ENCODE measurements around the gene HSPG2. TPM values are rescaled to one million over a fixed set of nuclear protein-coding genes. Genes with fewer than 3 reads are reported as not detected.

HSPG2 gene
- total and polyA plus RNA-seq, 2 of the 13 experiments (the other 11 are each of a cell fraction or from before 2014, with no cell fraction given) = 9.1 to 13.1 TPM

- no peak for TF ChIP-seq FOXP4 (CRISPR knock-in tag; IDR thresholded peaks at IDR 0.05)
- no peak for TF ChIP-seq PREB (CRISPR knock-in tag; IDR thresholded peaks at IDR 0.05)
- no peak for TF ChIP-seq HOMEZ (CRISPR knock-in tag; IDR thresholded peaks at IDR 0.05; ENCODE audit: low read depth)
- no peak for TF ChIP-seq AHR (CRISPR knock-in tag; IDR thresholded peaks at IDR 0.05)
- TF ChIP-seq MTERF4 (CRISPR knock-in tag; IDR thresholded peaks at IDR 0.05) = no peak
- no peak for TF ChIP-seq KDM3A (CRISPR knock-in tag; IDR thresholded peaks at IDR 0.05; ENCODE audit: low read depth)
- TF ChIP-seq ZNF607 (CRISPR knock-in tag; IDR thresholded peaks at IDR 0.05; ENCODE audit: borderline replicate concordance) = no peak
- no peak for TF ChIP-seq ZNF256 (CRISPR knock-in tag; conservative IDR thresholded peaks at IDR 0.05)
- TF ChIP-seq MBNL3 (CRISPR knock-in tag; conservative IDR thresholded peaks at IDR 0.05) = no peak
- no peak for TF ChIP-seq ZNF670 (CRISPR knock-in tag; IDR thresholded peaks at IDR 0.05; ENCODE audit: borderline replicate concordance)
- TF ChIP-seq ZNF580 (CRISPR knock-in tag; IDR thresholded peaks at IDR 0.05; ENCODE audit: borderline replicate concordance, low read depth) = no peak
- TF ChIP-seq ZNF597 (CRISPR knock-in tag; IDR thresholded peaks at IDR 0.05) = no peak
- TF ChIP-seq ELF4 (CRISPR knock-in tag; IDR thresholded peaks at IDR 0.05; ENCODE audit: borderline replicate concordance) = no peak
- TF ChIP-seq PAX8 (CRISPR knock-in tag; IDR thresholded peaks at IDR 0.05; ENCODE audit: borderline replicate concordance) = no peak
- TF ChIP-seq AGO2 (optimal IDR thresholded peaks at IDR 0.05; ENCODE audit: low read depth, low read length) = no peak
- TF ChIP-seq HNRNPK (IDR thresholded peaks at IDR 0.05; ENCODE audit: low read depth, low read length, poor library complexity, severe bottlenecking) = no peak
- no peak for TF ChIP-seq SMC3 (IDR thresholded peaks at IDR 0.05; ENCODE audit: low read length)
These were observed 153.2 kb downstream of the HSPG2 start (continued) for GRCh38 chr1:21783679-21784603.
